Spleen (tissue), 11 donors: ENCODE data around the gene SENP7. TPM values are rescaled to one million over a fixed set of nuclear protein-coding genes. Genes with fewer than 3 reads are reported as not detected.
A peak's percentile ranks its signal among the peaks of the same experiment; 100 is the strongest.
"Not testable (repeated sequence)": the region's sequence is repeated elsewhere in the genome, so short reads cannot be mapped to it uniquely, and the experiment has no call there.

ENCODE experiments used
- DNase-seq: peaks from one replicate; pipeline ENCODE4 v3.0.0-alpha.2; 2020
- H3K27ac ChIP-seq, 8 donors: fragments of 200-600 bp; sonication (generic) in 7 of 8; 1 replicate in 4 of 8; 2 replicates in 4 of 8; pipeline versions ENCODE4 v1.5.0 to v1.8.0; 2016 to 2021; ENCODE audit warnings: inconsistent platforms in 4 of 8, mild to moderate bottlenecking in 4 of 8, moderate library complexity in 1 of 8
- H3K27me3 ChIP-seq, 7 donors: fragments of 200-600 bp; sonication (generic) in 6 of 7; replicated peaks in 1 of 7; 1 replicate in 4 of 7; 2 replicates in 3 of 7; pipeline versions ENCODE4 v1.5.0 to v1.8.0; 2016 to 2021; ENCODE audit warnings: inconsistent platforms in 3 of 7, mild to moderate bottlenecking in 1 of 7
- H3K36me3 ChIP-seq, 6 donors: fragments of 200-600 bp; sonication (generic) in 5 of 6; 1 replicate in 4 of 6; 2 replicates in 2 of 6; pipeline versions ENCODE4 v1.5.0 to v1.8.0; 2016 to 2021; ENCODE audit warnings: inconsistent platforms in 2 of 6
- H3K4me1 ChIP-seq, 6 donors: fragments of 200-600 bp; sonication (generic) in 5 of 6; 1 replicate in 3 of 6; 2 replicates in 3 of 6; pipeline versions ENCODE4 v1.5.0 to v1.8.0; 2016 to 2021; ENCODE audit warnings: inconsistent platforms in 3 of 6
- H3K4me3 ChIP-seq, 8 donors: fragments of 200-600 bp; sonication (generic) in 7 of 8; 1 replicate in 4 of 8; 2 replicates in 4 of 8; pipeline versions ENCODE4 v1.5.0 to v1.8.0; 2016 to 2021; ENCODE audit warnings: inconsistent platforms in 4 of 8, mild to moderate bottlenecking in 4 of 8, moderate library complexity in 2 of 8
- H3K9me3 ChIP-seq, 8 donors: fragments of 200-600 bp; sonication (generic) in 7 of 8; 1 replicate in 4 of 8; 2 replicates in 4 of 8; pipeline versions ENCODE4 v1.5.0 to v1.8.0; 2016 to 2021; ENCODE audit warnings: inconsistent platforms in 4 of 8
- CTCF ChIP-seq, 11 experiments: fragments of 200-600 bp in 7 of 11; fragments of 450-650 bp in 4 of 11; sonication (generic) in 4 of 11; IDR thresholded peaks in 8 of 11; conservative IDR thresholded peaks in 3 of 11; 1 replicate in 7 of 11; 2 replicates in 4 of 11; pipeline versions ENCODE4 v1.4.0 to v1.8.0; 2016 to 2021; ENCODE audit warnings: antibody characterized with exemption in 11 of 11, inconsistent platforms in 4 of 11, mild to moderate bottlenecking in 1 of 11
- POLR2A ChIP-seq, 3 donors: fragments of 450-650 bp; IDR thresholded peaks; one replicate each; pipeline ENCODE4 v1.5.1; 2017; ENCODE audit warnings: antibody characterized with exemption in 3 of 3, mild to moderate bottlenecking in 1 of 3
- POLR2AphosphoS5 ChIP-seq, 3 donors: sonication (generic); formaldehyde crosslinking; IDR thresholded peaks; one replicate each; pipeline ENCODE4 v1.5.1; 2017; ENCODE audit warnings: antibody characterized with exemption in 3 of 3
- WGBS, 5 donors: extraction: QIAGEN DNeasy Blood & Tissue Kit in 3 of 5; methylation state at CpG; one replicate each; pipeline versions ENCODE4 v1.1.5 to v1.1.7; 2013 to 2018; 5-methylcytosine and 5-hydroxymethylcytosine counted together
- intact Hi-C: fragments of 100-400 bp; cut with DNase I; formaldehyde crosslinking; loops from one replicate; pipeline ENCODE4 v1.15.0; 2023; ENCODE audit warnings: low total_unique reads
- polyA plus RNA-seq, 3 donors: library from polyadenylated mRNA; stranded (reverse); fragments of 200-250 nt; gene quantifications; one replicate each; pipeline ENCODE4 v1.2.1, GENCODE V29; 2013
- total RNA-seq, 7 donors: library from RNA; depleted of rRNA in 3 of 7; stranded (reverse); fragments of >200 nt in 3 of 7; fragmentation: NEBNext Ultra II Directional in 4 of 7; extraction: Animal tissue kit (Norgen Biotek cat#: 25700) in 4 of 7; gene quantifications; one replicate each; pipeline versions ENCODE4 v1.1.0 to v1.2.1, GENCODE V29; 2016 to 2021
- donor health status: healthy with polysubstance abuse.
- donor health status: DM: no; HTN: no; CAD: no; lungs with moderate emphysema.
- donor health status: DM: no; HTN: no; CAD: no.
- donor health status: Bipolar disorder and iron deficiency.
- donor health status: healthy.
- donor health status: DM: no; HTN: no; CAD: no.
- donor health status: DM: yes; HTN: yes; CAD: no.

Gene SENP7
- total and polyA plus RNA-seq, 10 donors, result 11.2 to 46.9 (median 33.4) TPM

GRCh38 chr3:101495552-101495951, 17.5 kb downstream of the SENP7 start:
- 93 to 96% (median 94%) methylated on average over 4 of the region's 4 CpGs for WGBS, 5 donors
- DNase-seq, result no peak
- Histone ChIP-seq H3K4me1 (no peaks in the 10 kb centered on the region), H3K27me3 (no peaks in the 10 kb centered on the region), H3K27ac (no peak overlapping the region), H3K36me3 (peaks cover 0 to 74% (median 20%) of the 10 kb centered on the region in 6 donors), H3K9me3 (no peaks in the 10 kb centered on the region), H3K4me3 (no peak overlapping the region)
- intact Hi-C loops, result no loop called here
- TF ChIP-seq POLR2A (IDR thresholded peaks at IDR 0.05) (no peak), CTCF (IDR thresholded peaks at IDR 0.05 in 8 of 11, conservative IDR thresholded peaks at IDR 0.05 in 3 of 11) (no peak), POLR2AphosphoS5 (IDR thresholded peaks at IDR 0.05) (no peak)

GRCh38 chr3:101484805-101485620, 28.0 kb downstream of the SENP7 start:
- Histone ChIP-seq H3K4me3 (no peak overlapping the region), H3K4me1 (peaks cover 0 to 6% (median 0%) of the 10 kb centered on the region in 6 donors), H3K27me3 (no peaks in the 10 kb centered on the region), H3K36me3 (peaks cover 0 to 77% (median 6%) of the 10 kb centered on the region in 6 donors), H3K9me3 (peaks cover 0 to 12% (median 0%) of the 10 kb centered on the region in 8 donors), H3K27ac (no peak overlapping the region)
- WGBS, 5 donors, result 94 to 96% (median 95%) methylated on average over 8 of the region's 8 CpGs
- DNase-seq, result no peak
- TF ChIP-seq POLR2AphosphoS5 (IDR thresholded peaks at IDR 0.05), result no peak
- TF ChIP-seq CTCF (IDR thresholded peaks at IDR 0.05 in 8 of 11, conservative IDR thresholded peaks at IDR 0.05 in 3 of 11), result no peak
- no peak for TF ChIP-seq POLR2A (IDR thresholded peaks at IDR 0.05)
- intact Hi-C loops, result no loop called here

DNA sequence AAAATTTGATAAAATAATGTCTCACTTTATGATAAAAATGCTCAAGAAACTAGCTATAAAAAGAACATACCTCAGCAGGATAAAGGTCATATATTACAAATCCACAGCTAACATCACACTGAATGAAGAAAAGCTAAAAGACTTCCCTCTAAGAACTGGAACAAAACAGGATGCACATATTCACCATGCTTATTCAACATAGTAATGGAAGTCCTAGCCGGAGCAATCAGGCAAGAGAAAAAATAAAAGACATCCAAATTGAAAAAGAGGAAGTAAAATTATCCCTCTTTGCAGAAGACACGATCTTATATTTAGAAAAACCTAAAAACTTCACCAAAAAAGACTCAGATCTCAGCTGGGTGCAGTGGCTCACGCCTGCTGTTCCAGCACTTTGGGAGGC, 34.0 kb downstream of the SENP7 start:
- H3K36me3 ChIP-seq, result peaks cover 0 to 64% (median 0%) of the 10 kb centered on the region in 6 donors
- no peak for TF ChIP-seq POLR2AphosphoS5 (IDR thresholded peaks at IDR 0.05)
- no peak for TF ChIP-seq CTCF (IDR thresholded peaks at IDR 0.05 in 8 of 11, conservative IDR thresholded peaks at IDR 0.05 in 3 of 11)
- TF ChIP-seq POLR2A (IDR thresholded peaks at IDR 0.05), result no peak
- H3K27ac ChIP-seq, result no peak overlapping the region
- 47 to 60% (median 58%) methylated on average over 3 of the region's 3 CpGs for WGBS, 5 donors
- no peak overlapping the region for H3K4me3 ChIP-seq
- peaks cover 0 to 15% (median 5%) of the 10 kb centered on the region in 6 donors for H3K4me1 ChIP-seq
- no peaks in the 10 kb centered on the region for H3K27me3 ChIP-seq
- intact Hi-C loops, result no loop called here
- H3K9me3 ChIP-seq, result peaks cover 0 to 14% (median 0%) of the 10 kb centered on the region in 8 donors
- no peak for DNase-seq

- H3K36me3 ChIP-seq, result peaks cover 0 to 37% (median 0%) of the 10 kb centered on the region in 6 donors
- H3K4me1 ChIP-seq, DNase-seq, H3K27ac ChIP-seq, H3K4me3 ChIP-seq, H3K27me3 ChIP-seq, intact Hi-C loops: not testable (repeated sequence)
- 94 to 100% (median 97%) methylated on average over 2 of the region's 2 CpGs for WGBS, 5 donors
- peaks cover 0 to 13% (median 0%) of the 10 kb centered on the region in 8 donors for H3K9me3 ChIP-seq
Observed at GRCh38 chr3:101474841-101475552, 38.0 kb downstream of the SENP7 start.

DNA sequence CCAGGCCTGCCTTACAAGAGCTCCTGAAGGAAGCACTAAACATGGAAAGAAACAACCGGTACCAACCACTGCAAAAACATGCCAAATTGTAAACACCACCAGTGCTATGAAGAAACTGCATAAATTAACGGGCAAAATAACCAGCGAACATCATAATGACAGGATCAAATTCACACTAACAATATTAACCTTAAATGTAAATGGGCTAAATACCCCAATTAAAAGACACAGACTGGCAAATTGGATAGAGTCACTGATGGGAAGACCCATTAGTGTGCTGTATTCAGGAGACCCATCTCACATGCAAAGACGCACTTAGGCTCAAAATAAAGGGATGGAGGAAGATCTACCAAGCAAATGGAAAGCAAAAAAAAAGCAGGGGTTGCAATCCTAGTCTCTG, 44.3 kb downstream of the SENP7 start:
- H3K36me3 ChIP-seq, H3K27ac ChIP-seq, H3K27me3 ChIP-seq, DNase-seq, intact Hi-C loops, H3K4me3 ChIP-seq: not testable (repeated sequence)
- WGBS, 5 donors, result 95 to 99% (median 98%) methylated on average over 4 of the region's 4 CpGs
- Histone ChIP-seq H3K4me1 (peaks cover 0 to 23% (median 0%) of the 10 kb centered on the region in 6 donors), H3K9me3 (peaks cover 0 to 14% (median 2%) of the 10 kb centered on the region in 8 donors)

DNA sequence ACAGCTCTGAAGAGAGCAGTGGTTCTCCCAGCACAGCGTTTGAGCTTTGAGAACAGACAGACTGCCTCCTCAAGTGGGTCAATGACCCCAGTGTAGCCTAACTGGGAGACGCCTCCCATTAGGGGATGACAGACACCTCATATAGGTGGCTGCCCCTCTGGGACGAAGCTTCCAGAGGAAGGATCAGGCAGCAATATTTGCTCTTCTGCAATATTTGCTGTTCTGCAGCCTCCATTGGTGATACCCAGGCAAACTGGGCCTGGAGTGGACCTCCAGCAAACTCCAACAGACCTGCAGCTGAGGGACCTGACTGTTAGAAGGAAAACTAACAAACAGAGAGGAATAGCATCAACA, 45.7 kb downstream of the SENP7 start:
- H3K27ac ChIP-seq, result peak overlapping the region in 3 of 8 donors; percentile 3 to 46 (median 21)

More for the DNA sequence above, 45.7 kb downstream of the SENP7 start:
- intact Hi-C loops, H3K4me3 ChIP-seq, H3K27me3 ChIP-seq, DNase-seq: not testable (repeated sequence)
- 67 to 82% (median 78%) methylated on average over 3 of the region's 3 CpGs for WGBS, 5 donors
- H3K4me1 ChIP-seq, result peaks cover 0 to 23% (median 0%) of the 10 kb centered on the region in 6 donors
- peaks cover 0 to 14% (median 2%) of the 10 kb centered on the region in 8 donors for H3K9me3 ChIP-seq
- peaks cover 0 to 15% (median 1%) of the 10 kb centered on the region in 6 donors for H3K36me3 ChIP-seq
